ENCODE measurements around the gene ANKS1B. TPM values are rescaled to one million over a fixed set of nuclear protein-coding genes. Genes with fewer than 3 reads are reported as not detected.

The ANKS1B gene
- total and polyA plus RNA-seq, 2 of the 4 experiments (the other 2 are of a cell fraction) = 0.17 to 0.18 TPM

- Histone ChIP-seq H2BK20ac (ENCODE audit: low read depth, low read length) (no peak overlapping the region), H3K36me3 (ENCODE audit: control insufficient read depth, insufficient read depth, low read length) (no peaks in the 10 kb centered on the region), H4K5ac (ENCODE audit: low read depth, low read length) (no peak overlapping the region), H3K4me2 (ENCODE audit: low read depth, low read length) (no peak overlapping the region), H4K20me1 (ENCODE audit: insufficient read depth, low read length) (no peaks in the 10 kb centered on the region), H3K27ac (ENCODE audit: insufficient read depth, low read length) (no peak overlapping the region), H2BK5ac (ENCODE audit: low read depth, low read length, poor library complexity, severe bottlenecking) (no peak overlapping the region), H3K18ac (ENCODE audit: low read depth, low read length) (no peak overlapping the region), H3K9me3 (ENCODE audit: control insufficient read depth, insufficient read depth, low read length) (peaks cover 6% of the 10 kb centered on the region; the same call in 1 of the 2 replicates), H3K14ac (replicated peaks; ENCODE audit: low read depth, low read length) (no peak overlapping the region), H3K4me1 (ENCODE audit: control insufficient read depth, insufficient read depth, low read length) (no peaks in the 10 kb centered on the region), H3K56ac (ENCODE audit: extremely low read depth, insufficient read depth, low read length) (no peak overlapping the region), H3K23ac (ENCODE audit: low read depth, low read length) (no peak overlapping the region), H3K9ac (ENCODE audit: low read depth, low read length) (no peak overlapping the region), H3K79me1 (ENCODE audit: low read depth in 1 of 2, low read length in 2 of 2) (no peaks in the 10 kb centered on the region), H2AK5ac (ENCODE audit: low read depth, low read length) (no peak overlapping the region), H3K27me3 (ENCODE audit: control insufficient read depth, insufficient read depth, low read length) (no peaks in the 10 kb centered on the region), H2BK15ac (ENCODE audit: low read depth, low read length) (no peak overlapping the region), H2BK120ac (ENCODE audit: low read depth, low read length) (no peak overlapping the region), H3K9me1 (ENCODE audit: insufficient read depth, low read length) (no peaks in the 10 kb centered on the region), H2AFZ (replicated peaks; ENCODE audit: low read length, poor library complexity) (no peak overlapping the region), H4K91ac (ENCODE audit: insufficient read depth, low read depth, low read length) (no peak overlapping the region), H3K4me3 (ENCODE audit: insufficient read depth, low read depth, low read length) (no peak overlapping the region), H3K4ac (ENCODE audit: low read depth, low read length) (no peak overlapping the region), H4K8ac (ENCODE audit: low read depth in 2 of 2, low read length in 2 of 2) (no peak overlapping the region), H2AK9ac (replicated peaks; ENCODE audit: low read depth, low read length, poor library complexity) (no peak overlapping the region)
- ATAC-seq (ENCODE audit: low read depth) (no peak), DNase-seq (no peak)
- intact Hi-C loops (cut with micrococcal nuclease) (no loop called here), dilution Hi-C loops (cut with HindIII; ENCODE audit: low sequenced_read_pairs, unreplicated experiment) (no loop called here), in situ Hi-C loops (cut with MboI; ENCODE audit: low sequenced_read_pairs) (no loop called here)
- WGBS, 2 experiments (ENCODE audit: extremely low coverage in 2 of 2, insufficient read length in 1 of 2) = no CpG with 5 or more reads among the region's 1 CpG
- TF ChIP-seq RAD21 (IDR thresholded peaks at IDR 0.05; ENCODE audit: low read length) (no peak), MXI1 (IDR thresholded peaks at IDR 0.05; ENCODE audit: borderline replicate concordance, low read depth, low read length) (no peak), BHLHE40 (IDR thresholded peaks at IDR 0.05; ENCODE audit: low read depth, low read length) (no peak), RFX5 (IDR thresholded peaks at IDR 0.05; ENCODE audit: low read depth, low read length) (no peak), CEBPB (IDR thresholded peaks at IDR 0.05; ENCODE audit: low read depth, low read length) (no peak), CHD1 (IDR thresholded peaks at IDR 0.05; ENCODE audit: low read depth, low read length) (no peak), FOS (IDR thresholded peaks at IDR 0.05; ENCODE audit: low read depth, low read length) (no peak), POLR2A (IDR thresholded peaks at IDR 0.05; ENCODE audit: low read depth, low read length) (no peak), SMC3 (IDR thresholded peaks at IDR 0.05; ENCODE audit: low read depth, low read length) (no peak)
- TF ChIP-seq, protein P1, sequence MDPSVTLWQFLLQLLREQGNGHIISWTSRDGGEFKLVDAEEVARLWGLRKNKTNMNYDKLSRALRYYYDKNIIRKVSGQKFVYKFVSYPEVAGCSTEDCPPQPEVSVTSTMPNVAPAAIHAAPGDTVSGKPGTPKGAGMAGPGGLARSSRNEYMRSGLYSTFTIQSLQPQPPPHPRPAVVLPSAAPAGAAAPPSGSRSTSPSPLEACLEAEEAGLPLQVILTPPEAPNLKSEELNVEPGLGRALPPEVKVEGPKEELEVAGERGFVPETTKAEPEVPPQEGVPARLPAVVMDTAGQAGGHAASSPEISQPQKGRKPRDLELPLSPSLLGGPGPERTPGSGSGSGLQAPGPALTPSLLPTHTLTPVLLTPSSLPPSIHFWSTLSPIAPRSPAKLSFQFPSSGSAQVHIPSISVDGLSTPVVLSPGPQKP (IDR thresholded peaks at IDR 0.05; ENCODE audit: borderline replicate concordance, low read depth, low read length) = no peak
- TF ChIP-seq, protein P2, sequence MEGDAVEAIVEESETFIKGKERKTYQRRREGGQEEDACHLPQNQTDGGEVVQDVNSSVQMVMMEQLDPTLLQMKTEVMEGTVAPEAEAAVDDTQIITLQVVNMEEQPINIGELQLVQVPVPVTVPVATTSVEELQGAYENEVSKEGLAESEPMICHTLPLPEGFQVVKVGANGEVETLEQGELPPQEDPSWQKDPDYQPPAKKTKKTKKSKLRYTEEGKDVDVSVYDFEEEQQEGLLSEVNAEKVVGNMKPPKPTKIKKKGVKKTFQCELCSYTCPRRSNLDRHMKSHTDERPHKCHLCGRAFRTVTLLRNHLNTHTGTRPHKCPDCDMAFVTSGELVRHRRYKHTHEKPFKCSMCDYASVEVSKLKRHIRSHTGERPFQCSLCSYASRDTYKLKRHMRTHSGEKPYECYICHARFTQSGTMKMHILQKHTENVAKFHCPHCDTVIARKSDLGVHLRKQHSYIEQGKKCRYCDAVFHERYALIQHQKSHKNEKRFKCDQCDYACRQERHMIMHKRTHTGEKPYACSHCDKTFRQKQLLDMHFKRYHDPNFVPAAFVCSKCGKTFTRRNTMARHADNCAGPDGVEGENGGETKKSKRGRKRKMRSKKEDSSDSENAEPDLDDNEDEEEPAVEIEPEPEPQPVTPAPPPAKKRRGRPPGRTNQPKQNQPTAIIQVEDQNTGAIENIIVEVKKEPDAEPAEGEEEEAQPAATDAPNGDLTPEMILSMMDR (conservative IDR thresholded peaks at IDR 0.05; ENCODE audit: low read depth, low read length) = no peak
- POLR2A ChIA-PET (ENCODE audit: unreplicated experiment) = no interaction called here
- CTCF ChIA-PET = no interaction called here
- BruUV-seq (replicated peaks) = no TSS peak
Observed at GRCh38 chr12:99486277-99486676, 498.5 kb downstream of the ANKS1B start.

Measured in IMR-90 (cell line).